ENCODE measurements around the gene CITED4. TPM values are rescaled to one million over a fixed set of nuclear protein-coding genes. Genes with fewer than 3 reads are reported as not detected.

CITED4 gene
- total RNA-seq, 1 donor from 2014 or later, result 14.2 TPM

GRCh38 chr1:40847023-40847745, 15.0 kb downstream of the CITED4 start:
- no peak for DNase-seq (ENCODE audit: low spot score in 2 of 2, unreplicated experiment in 2 of 2)
- Mint-ChIP-seq H3K27me3 (ENCODE audit: low read depth) (peaks cover 6% of the 10 kb centered on the region), H3K9me3 (peaks cover 6% of the 10 kb centered on the region), H3K4me1 (peaks cover 5% of the 10 kb centered on the region), H3K4me3 (no peak overlapping the region), H3K27ac (no peak overlapping the region), H3K36me3 (no peaks in the 10 kb centered on the region)
- TF ChIP-seq CTCF (IDR thresholded peaks at IDR 0.05; ENCODE audit: unreplicated experiment), result no peak

GRCh38 chr1:40845895-40846294, 16.3 kb downstream of the CITED4 start:
- Mint-ChIP-seq H3K36me3 (no peaks in the 10 kb centered on the region), H3K27ac (no peak overlapping the region), H3K4me3 (no peak overlapping the region), H3K9me3 (peaks cover 6% of the 10 kb centered on the region), H3K27me3 (ENCODE audit: low read depth) (peaks cover 6% of the 10 kb centered on the region), H3K4me1 (peaks cover 5% of the 10 kb centered on the region)
- TF ChIP-seq CTCF (IDR thresholded peaks at IDR 0.05; ENCODE audit: unreplicated experiment), result no peak
- no peak for DNase-seq (ENCODE audit: low spot score in 2 of 2, unreplicated experiment in 2 of 2)

- H3K9me3 Mint-ChIP-seq, result peaks cover 6% of the 10 kb centered on the region
- H3K4me3 Mint-ChIP-seq, result no peak overlapping the region
- H3K27me3 Mint-ChIP-seq (ENCODE audit: low read depth), result peaks cover 6% of the 10 kb centered on the region
- TF ChIP-seq CTCF (IDR thresholded peaks at IDR 0.05; ENCODE audit: unreplicated experiment), result no peak
- no peak for DNase-seq (ENCODE audit: low spot score in 2 of 2, unreplicated experiment in 2 of 2)
- peaks cover 5% of the 10 kb centered on the region for H3K4me1 Mint-ChIP-seq
- H3K36me3 Mint-ChIP-seq, result no peaks in the 10 kb centered on the region
- H3K27ac Mint-ChIP-seq, result no peak overlapping the region
These were observed 17.0 kb downstream of the CITED4 start for GRCh38 chr1:40844887-40845878.

GRCh38 chr1:40844079-40844478, 18.1 kb downstream of the CITED4 start:
- peaks cover 6% of the 10 kb centered on the region for H3K9me3 Mint-ChIP-seq
- H3K4me1 Mint-ChIP-seq, result peaks cover 5% of the 10 kb centered on the region
- no peak overlapping the region for H3K4me3 Mint-ChIP-seq
- TF ChIP-seq CTCF (IDR thresholded peaks at IDR 0.05; ENCODE audit: unreplicated experiment), result no peak
- no peaks in the 10 kb centered on the region for H3K36me3 Mint-ChIP-seq
- peaks cover 5% of the 10 kb centered on the region for H3K27me3 Mint-ChIP-seq (ENCODE audit: low read depth)
- no peak for DNase-seq (ENCODE audit: low spot score in 2 of 2, unreplicated experiment in 2 of 2)
- H3K27ac Mint-ChIP-seq, result no peak overlapping the region

GRCh38 chr1:40842691-40843090, 19.5 kb downstream of the CITED4 start:
- Mint-ChIP-seq H3K27ac (no peak overlapping the region), H3K36me3 (no peaks in the 10 kb centered on the region), H3K4me3 (no peak overlapping the region), H3K9me3 (peaks cover 6% of the 10 kb centered on the region), H3K27me3 (ENCODE audit: low read depth) (peaks cover 5% of the 10 kb centered on the region), H3K4me1 (peaks cover 5% of the 10 kb centered on the region)
- no peak for TF ChIP-seq CTCF (IDR thresholded peaks at IDR 0.05; ENCODE audit: unreplicated experiment)
- no peak for DNase-seq (ENCODE audit: low spot score in 2 of 2, unreplicated experiment in 2 of 2)

Measured in mesothelial cell of epicardium (in vitro differentiated cells).